Mammary epithelial cell (primary cell): ENCODE measurements around the gene ACAT2.
"Not testable (repeated sequence)": the region's sequence is repeated elsewhere in the genome, so short reads cannot be mapped to it uniquely, and the experiment has no call there.

ENCODE experiments used
- CTCF ChIP-seq, 2 donors: IDR thresholded peaks in 1 of 2; conservative IDR thresholded peaks in 1 of 2; 2 replicates each; pipeline ENCODE4 v1.5.1; 2011 to 2012; ENCODE audit warnings: inconsistent platforms in 2 of 2, low read length in 2 of 2, mild to moderate bottlenecking in 2 of 2, control low read depth in 1 of 2, low read depth in 1 of 2; ENCODE audit not compliant: insufficient read depth in 1 of 2; ENCODE audit errors: extremely low read depth in 1 of 2
- EZH2 ChIP-seq: IDR thresholded peaks from 2 replicates; pipeline ENCODE4 v1.6.1; 2012; ENCODE audit warnings: low read length, inconsistent platforms, borderline replicate concordance

- TF ChIP-seq CTCF (conservative IDR thresholded peaks at IDR 0.05 in 1 of 2, IDR thresholded peaks at IDR 0.05 in 1 of 2; ENCODE audit: extremely low read depth in 1 of 2, insufficient read depth in 1 of 2, low read depth in 1 of 2, low read length in 2 of 2); EZH2: not testable (repeated sequence)
These were observed 39.9 kb upstream of the ACAT2 start for GRCh38 chr6:159721981-159722380.
